22Rv1 (cell line): Measurements from ENCODE around the gene NFX1.

ENCODE experiments used
- H3K27ac ChIP-seq: fragments of 450-650 bp; 2 replicates; pipeline ENCODE4 v1.5.1; 2017
- CTCF ChIP-seq: fragments of 450-650 bp; IDR thresholded peaks from 2 replicates; pipeline ENCODE4 v1.5.1; 2017; ENCODE audit warnings: mild to moderate bottlenecking
- ZFX ChIP-seq: fragments of 450-650 bp; IDR thresholded peaks from 2 replicates; pipeline ENCODE4 v1.6.1; 2017; ENCODE audit warnings: antibody characterized with exemption, borderline replicate concordance

The NFX1 gene

GRCh38 chr9:33290247-33291030, at the start of gene NFX1:
Gene NFX1 (plus strand): TSS chr9:33290516. CDS start chr9:33290573, 57 bp downstream.
- no peak for TF ChIP-seq ZFX
- TF ChIP-seq CTCF, result no peak
- H3K27ac ChIP-seq, result peak within 1 kb of the TSS; percentile 95

GRCh38 chr9:33241298-33241697, 49.0 kb upstream of the NFX1 start:
- no peak overlapping the region for H3K27ac ChIP-seq
- TF ChIP-seq CTCF, result no peak
- TF ChIP-seq ZFX, result no peak

GRCh38 chr9:33242609-33243134, 47.6 kb upstream of the NFX1 start:
- no peak overlapping the region for H3K27ac ChIP-seq
- TF ChIP-seq CTCF (no peak), ZFX (no peak)

GRCh38 chr9:33244137-33244784, 46.1 kb upstream of the NFX1 start:
- no peak for TF ChIP-seq ZFX
- no peak overlapping the region for H3K27ac ChIP-seq

- TF ChIP-seq ZFX (no peak), CTCF (no peak)
- H3K27ac ChIP-seq, result no peak overlapping the region
Observed at GRCh38 chr9:33245341-33245740, 45.0 kb upstream of the NFX1 start.

- H3K27ac ChIP-seq, result no peak overlapping the region
- TF ChIP-seq ZFX (no peak), CTCF (no peak)
Observed at GRCh38 chr9:33246269-33246860, 44.0 kb upstream of the NFX1 start.

GRCh38 chr9:33248606-33249005, 41.7 kb upstream of the NFX1 start:
- TF ChIP-seq ZFX (no peak), CTCF (no peak)

More at GRCh38 chr9:33248606-33249005, 41.7 kb upstream of the NFX1 start:
- H3K27ac ChIP-seq, result no peak overlapping the region
